Measurements from ENCODE around the gene STK39.

Gene STK39

GRCh38 chr2:168243061-168243460 lies 4.3 kb downstream of the STK39 start:
- no peak for DNase-seq (ENCODE audit: low read depth)

DNA sequence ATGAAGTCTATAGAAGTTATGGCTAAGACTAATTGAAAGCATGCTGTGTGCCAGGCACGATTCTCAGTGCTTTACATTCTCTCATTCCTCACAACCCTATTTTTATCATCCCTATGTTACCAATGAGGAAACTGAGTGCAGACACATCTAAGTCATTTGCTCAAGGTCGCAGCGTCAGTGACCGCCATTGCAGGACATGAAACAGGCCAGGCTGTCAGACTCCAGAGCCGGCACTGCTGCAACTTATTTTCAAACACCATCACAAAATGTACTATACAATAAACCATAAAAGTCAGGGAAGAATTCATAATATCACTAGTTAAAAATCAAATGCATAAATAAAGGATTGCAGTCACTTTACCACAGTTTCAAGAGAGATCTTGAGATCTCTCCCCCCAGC lies 5.6 kb downstream of the STK39 start:
- DNase-seq (ENCODE audit: low read depth), result no peak

DNA sequence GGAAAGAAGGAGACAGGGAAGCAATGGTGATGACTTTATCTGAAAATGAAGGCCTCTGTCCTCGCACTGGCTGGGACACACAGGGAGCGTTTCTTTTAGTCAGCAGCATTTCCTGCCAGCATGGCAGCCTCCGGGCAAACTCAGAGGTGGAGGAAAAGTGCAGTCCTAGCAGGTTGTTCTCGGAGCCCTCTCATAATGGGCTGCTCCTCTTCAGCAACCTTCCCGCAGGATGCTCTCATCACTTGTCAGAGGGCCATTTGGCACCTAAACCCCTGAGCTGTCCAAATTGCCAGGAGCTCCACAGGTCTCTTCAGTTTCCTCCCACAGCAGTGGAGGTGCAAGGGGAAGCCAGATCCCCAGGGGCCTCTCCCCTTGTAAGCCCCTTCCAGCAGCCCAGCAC lies 6.2 kb downstream of the STK39 start:
- no peak for DNase-seq (ENCODE audit: low read depth)

DNA sequence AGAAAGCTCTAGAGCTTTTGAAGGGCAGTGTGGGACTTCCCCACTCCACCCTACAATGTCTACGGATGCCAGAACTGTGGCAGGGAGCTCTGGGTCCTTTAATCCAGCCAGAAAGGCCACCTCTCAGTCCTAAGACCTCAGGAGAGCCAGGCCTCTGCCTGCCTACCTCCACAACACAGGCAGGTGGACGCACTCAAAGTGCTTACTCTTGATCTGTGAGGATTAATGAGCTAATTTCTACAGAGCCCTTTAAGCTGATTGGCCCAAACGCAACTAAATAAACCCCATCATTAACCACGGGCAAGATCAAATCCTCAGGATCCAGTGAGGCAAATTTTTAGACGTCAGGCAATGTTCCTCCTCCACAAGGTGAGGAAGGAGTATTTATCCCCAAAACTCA lies 8.1 kb downstream of the STK39 start:
- no peak for DNase-seq (ENCODE audit: low read depth)

- no peak for DNase-seq (ENCODE audit: low read depth)
Observed at GRCh38 chr2:168237741-168238140, 9.7 kb downstream of the STK39 start.

GRCh38 chr2:168234407-168235085 lies 12.8 kb downstream of the STK39 start:
- DNase-seq (ENCODE audit: low read depth), result no peak

- DNase-seq (ENCODE audit: low read depth), result no peak
Observed at GRCh38 chr2:168233726-168234406, 13.5 kb downstream of the STK39 start.

GRCh38 chr2:168233166-168233565 lies 14.2 kb downstream of the STK39 start:
- no peak for DNase-seq (ENCODE audit: low read depth)

DNA sequence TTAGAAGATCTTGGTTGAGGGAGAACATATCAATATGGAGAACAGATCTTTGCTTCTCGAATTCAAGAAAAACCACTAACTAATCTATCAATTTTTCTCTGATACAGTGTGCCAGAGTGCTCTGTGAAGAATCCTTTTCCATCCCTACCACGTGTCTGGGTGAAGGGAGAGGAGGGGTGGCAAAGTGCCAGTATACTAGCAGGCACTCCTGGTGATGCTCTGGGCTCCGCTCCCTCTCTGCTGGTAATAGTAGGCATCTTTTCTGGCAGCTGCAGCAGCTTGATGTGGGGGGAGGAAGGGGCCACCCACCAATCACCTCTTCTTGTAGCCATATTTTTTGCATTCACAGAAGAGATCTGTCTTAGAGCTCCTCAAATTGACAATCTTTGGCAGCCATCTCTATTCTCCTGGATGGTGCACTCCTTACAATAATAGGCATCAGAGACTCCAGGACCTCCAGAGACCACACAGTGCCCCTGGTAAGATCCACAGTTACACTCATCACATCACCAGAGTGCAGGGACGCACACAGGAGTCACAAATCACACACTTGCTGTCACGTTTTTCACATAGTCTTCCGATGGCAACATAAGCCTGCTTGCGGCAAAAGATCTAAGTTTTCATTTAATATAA lies 15.7 kb downstream of the STK39 start:
- no peak for DNase-seq (ENCODE audit: low read depth)

DNA sequence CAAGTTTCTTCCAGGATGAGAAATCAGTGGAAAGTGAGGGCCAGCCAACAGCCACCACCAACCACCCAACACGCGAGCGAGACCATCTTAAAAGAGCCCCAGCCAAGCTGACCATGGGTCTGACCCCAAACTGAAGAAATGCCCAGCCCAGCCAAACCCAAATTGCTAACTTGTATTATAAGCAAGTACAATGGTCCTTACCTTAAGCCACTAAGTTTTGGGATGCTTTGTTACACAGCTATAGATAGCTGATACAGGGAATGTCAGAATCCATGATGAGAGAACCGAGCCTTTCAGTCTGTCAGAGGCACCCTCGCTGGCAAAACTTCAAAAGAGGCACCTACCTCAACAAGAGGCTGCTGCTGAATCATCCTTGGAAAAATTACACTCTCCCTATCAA lies 17.0 kb downstream of the STK39 start:
- no peak for DNase-seq (ENCODE audit: low read depth)

- DNase-seq (ENCODE audit: low read depth), result no peak
Observed at GRCh38 chr2:168224346-168224745, 23.0 kb downstream of the STK39 start.

- no peak for DNase-seq (ENCODE audit: low read depth)
Observed at GRCh38 chr2:168222088-168222487, 25.3 kb downstream of the STK39 start.

GRCh38 chr2:168220965-168221819 lies 26.2 kb downstream of the STK39 start:
- DNase-seq (ENCODE audit: low read depth), result no peak

- no peak for DNase-seq (ENCODE audit: low read depth)
Observed at GRCh38 chr2:168217920-168218319, 29.5 kb downstream of the STK39 start.

DNA sequence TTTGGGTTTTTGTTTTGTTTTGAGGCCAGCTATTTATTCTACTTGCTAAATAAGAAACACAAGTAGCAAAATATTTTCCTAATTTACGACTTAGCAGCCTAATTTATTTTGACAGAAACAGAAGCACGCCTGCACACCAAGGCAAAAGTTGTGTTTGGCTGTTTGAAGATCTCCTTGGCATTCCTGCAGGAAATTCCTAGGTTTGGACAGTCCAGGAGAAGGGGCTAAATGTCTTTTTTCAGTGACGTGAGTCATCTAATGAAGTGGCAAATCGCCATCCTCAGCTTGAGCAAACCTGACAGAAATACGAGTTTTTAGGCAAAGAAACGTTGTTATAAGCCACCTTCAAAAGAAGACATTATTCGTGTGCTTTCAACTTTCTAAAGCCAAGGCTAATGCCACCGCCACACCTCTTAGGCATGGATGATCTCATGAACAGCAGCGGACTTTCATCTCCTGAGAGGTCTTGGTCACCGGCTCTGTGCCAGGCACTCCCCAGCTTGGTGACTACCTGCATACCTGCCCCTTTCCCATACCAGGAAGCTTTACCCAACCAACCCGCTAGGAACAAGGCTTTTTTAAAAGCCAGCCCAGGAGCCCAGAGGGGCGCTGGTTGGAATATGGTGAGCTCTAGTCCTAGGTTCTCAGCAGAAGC lies 30.9 kb downstream of the STK39 start:
- DNase-seq (ENCODE audit: low read depth), result no peak

DNA sequence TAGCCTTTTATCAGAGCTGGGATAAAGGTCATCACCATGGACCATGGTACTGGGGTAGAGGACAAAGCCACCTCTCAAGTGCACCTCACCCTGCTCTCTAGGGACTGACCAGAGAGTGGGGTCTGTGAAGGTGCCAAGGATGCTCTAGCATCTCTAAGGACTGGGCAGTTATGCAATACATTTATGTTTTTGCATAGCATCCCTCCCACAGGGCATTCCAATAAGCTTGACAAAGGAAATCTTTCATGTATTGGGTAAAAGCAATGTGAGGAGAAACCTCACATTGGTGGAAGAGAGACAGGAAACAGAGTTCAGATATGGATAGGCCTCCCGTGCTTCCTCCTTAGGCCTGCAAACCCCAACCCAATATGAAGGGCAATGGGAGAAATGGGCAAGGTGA lies 31.6 kb downstream of the STK39 start:
- DNase-seq (ENCODE audit: low read depth), result no peak

- no peak for DNase-seq (ENCODE audit: low read depth)
Observed at GRCh38 chr2:168212866-168213265, 34.5 kb downstream of the STK39 start.

- no peak for DNase-seq (ENCODE audit: low read depth)
Observed at GRCh38 chr2:168212167-168212566, 35.2 kb downstream of the STK39 start.

DNA sequence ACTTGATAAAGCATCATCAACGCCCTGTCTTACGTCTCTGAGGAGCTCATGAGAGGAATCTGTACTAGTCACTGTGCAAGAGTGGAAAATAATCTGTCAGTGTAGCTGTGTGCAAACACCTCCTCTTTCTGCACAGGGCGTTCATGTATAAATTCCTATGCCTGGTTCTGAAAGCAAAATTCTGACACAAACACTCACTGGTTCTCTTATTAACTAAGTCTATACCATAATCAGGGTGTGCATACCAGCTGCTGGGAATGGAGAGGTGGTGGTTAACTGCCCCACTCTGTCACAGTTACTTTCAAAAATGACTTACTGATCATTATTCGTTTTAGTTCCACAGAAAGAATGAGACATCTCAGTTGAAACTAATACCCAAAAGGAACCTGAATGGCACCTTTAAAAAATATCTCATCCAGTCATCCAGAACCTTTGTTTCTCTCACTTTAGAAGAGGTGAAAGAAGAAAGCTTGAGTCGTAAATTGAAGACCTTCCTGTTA lies 35.7 kb downstream of the STK39 start:
- DNase-seq (ENCODE audit: low read depth), result no peak

DNA sequence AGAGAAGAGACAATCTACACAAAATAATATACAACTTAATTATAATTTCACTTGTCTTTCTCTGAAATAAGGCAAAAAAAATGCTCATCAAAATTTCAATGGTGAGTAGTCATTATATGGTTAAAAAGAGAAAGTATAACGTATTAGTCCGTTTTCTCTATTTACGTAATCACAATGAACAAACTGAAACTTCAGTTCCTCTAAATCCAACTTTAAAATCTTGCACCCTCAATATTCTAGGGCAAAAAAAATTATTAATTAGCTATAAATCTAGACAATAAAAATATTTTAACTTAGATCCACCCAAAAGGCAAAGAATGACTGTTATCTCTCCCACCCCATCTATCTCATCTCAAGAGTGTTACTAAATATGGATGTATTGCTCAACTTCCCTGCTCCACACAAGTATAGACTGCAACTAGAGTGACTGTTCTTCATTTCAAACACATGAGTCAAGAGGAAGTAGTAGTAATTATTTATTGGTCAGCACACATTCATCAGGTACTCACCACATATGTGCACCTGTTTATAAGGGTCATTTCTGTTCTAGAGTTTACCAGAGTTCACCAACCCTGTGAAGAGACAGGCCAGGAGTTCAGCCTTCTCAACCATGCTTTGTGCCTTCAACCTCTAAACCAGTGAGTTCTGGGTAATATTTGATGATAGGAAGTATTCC lies 36.4 kb downstream of the STK39 start:
- no peak for DNase-seq (ENCODE audit: low read depth)

GRCh38 chr2:168210216-168210894 lies 37.0 kb downstream of the STK39 start:
- DNase-seq (ENCODE audit: low read depth), result no peak

All from T follicular helper cell (primary cell).